ENCODE data around the gene NR1H2. TPM values are rescaled to one million over a fixed set of nuclear protein-coding genes. Genes with fewer than 3 reads are reported as not detected.

NR1H2 gene
- total RNA-seq, 1 donor from 2014 or later, result 68.7 TPM

DNA sequence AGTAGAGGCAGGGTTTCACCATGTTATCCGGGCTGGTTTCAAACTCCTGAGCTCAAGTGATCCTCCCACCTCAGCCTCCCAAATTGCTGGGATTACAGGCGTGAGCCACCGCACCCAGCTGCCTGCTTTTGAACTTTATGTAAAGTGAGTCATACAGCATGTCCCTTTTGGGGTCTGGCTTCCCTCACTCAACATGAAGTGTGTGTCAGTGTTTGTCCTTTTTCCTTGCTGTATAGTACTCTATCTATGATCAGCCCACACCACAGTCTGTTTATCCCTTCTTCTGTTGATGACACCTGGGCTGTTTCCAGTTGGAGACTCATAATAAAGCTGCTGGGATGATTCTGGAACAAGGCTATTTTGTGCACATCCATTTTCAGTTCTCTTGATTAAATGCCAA lies 44.6 kb downstream of the NR1H2 start:
- no peak for DNase-seq (ENCODE audit: low spot score)

DNA sequence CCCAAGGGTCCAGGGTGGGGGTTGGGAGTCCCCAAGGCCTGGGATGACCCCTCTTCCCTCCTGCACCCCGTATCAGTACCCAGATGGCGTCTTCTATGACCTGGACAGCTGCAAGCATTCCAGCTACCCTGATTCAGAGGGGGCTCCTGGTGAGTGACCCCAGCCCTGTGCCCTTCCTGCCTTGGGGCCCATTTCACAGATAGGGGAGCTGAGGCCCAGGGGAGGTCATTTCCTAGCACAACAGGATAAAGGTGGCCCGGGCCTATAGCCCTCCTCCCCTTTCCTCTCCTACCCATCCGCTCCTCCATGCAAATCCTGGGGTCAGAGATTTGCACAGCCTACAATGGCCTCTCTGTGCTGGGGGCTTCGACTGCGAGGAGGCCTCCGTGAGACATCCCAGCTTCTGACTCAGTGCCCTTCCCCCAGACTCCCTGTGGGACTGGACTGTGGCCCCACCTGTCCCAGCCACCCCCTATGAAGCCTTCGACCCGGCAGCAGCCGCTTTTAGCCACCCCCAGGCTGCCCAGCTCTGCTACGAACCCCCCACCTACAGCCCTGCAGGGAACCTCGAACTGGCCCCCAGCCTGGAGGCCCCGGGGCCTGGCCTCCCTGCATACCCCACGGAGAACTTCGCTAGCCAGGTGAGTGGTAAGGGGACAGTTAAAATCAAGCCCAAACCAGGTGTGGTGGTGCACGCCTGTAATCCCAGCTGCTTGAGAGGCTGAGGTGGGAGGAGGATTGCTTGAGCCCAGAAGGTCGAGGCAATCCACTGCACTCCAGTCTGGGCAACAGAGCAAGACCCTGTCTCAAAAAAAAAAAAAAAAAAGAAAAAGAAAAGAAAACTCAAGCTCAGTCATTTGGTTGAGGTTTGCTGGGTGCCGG lies 46.4 kb downstream of the NR1H2 start:
- no peak for DNase-seq (ENCODE audit: low spot score)

DNA sequence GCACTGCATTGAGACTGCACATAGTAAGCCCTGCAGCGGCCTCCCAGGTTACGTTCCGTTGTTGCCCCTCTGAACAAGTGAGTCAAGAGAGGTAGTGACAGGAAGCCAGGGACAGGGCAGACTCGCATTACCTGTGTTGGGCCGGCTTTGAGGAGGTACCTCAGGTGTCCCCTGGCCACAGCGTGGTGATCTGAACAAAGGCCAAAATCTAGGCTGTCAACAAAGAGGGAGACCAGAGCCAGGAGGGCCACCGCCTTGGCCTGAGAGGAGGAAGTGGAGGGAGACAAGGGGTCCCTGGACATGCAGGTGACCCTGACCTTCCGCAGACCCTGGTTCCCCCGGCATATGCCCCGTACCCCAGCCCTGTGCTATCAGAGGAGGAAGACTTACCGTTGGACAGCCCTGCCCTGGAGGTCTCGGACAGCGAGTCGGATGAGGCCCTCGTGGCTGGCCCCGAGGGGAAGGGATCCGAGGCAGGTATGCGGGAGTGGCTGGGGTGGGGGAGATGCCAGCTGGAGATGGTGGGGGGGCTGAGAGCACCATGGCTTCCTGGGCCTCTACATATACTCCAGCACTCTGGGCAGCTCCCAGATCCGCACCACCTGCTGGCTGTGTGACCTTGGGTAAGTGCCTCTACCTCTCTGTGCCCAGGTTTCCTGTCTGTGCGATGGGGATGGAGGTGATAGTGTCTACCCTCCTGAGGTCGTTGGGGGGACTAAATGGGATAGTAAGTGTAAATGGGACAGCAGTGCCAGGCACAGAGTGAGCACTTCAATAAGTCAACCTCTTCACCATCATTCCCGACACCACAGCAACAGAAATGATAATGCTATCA lies 47.2 kb downstream of the NR1H2 start:
- no peak for DNase-seq (ENCODE audit: low spot score)

DNA sequence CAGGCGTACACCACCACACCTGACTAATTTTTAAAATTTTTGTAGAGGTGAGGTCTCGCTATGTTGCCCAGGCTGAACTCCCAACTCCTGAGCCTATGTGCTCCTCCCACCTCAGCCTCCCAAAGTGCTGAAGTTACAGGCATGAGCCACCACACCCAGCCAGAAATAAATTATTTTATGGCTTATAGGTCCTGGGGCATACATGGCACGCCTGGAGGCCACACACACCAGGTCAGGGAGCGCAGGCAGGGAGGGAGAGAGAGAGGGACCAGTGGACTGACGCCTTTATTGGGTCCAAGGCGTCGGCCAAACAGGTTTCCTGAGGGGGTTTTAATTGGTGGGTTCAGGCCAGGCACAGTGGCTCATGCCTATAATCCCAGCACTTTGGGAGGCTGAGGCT lies 49.3 kb downstream of the NR1H2 start:
- no peak for DNase-seq (ENCODE audit: low spot score)

DNA sequence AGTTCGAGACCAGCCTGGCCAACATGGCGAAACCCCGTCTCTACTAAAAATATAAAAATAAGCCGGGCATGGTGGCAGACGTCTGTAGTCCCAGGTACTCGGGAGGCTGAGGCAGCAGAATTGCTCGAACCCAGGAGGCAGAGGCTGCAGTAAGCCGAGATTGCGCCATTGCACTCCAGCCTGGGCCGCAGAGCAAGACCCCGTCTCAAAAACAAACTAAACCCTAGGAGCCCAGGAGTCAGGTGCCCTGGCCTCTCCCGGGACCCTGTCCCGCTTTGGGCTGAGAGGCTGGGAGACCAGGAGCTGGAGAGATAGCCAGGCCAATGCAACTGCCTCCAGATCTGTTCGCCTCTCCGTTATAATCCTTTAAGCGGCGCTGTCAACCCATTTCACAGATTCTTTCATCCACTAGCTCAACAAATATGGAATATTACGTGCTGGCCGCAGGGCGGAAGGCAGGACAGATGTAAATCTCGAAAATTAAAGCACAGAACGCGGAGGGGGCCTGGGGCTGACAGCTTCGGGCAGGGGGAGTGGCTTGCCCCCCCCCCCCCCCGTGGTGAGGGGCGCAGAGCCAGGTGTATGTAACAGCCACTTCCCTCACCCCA lies 51.2 kb downstream of the NR1H2 start:
- no peak for DNase-seq (ENCODE audit: low spot score)

DNA sequence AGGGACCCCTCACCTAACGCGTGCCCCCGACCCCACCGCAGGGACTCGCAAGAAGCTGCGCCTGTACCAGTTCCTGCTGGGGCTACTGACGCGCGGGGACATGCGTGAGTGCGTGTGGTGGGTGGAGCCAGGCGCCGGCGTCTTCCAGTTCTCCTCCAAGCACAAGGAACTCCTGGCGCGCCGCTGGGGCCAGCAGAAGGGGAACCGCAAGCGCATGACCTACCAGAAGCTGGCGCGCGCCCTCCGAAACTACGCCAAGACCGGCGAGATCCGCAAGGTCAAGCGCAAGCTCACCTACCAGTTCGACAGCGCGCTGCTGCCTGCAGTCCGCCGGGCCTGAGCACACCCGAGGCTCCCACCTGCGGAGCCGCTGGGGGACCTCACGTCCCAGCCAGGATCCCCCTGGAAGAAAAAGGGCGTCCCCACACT lies 51.8 kb downstream of the NR1H2 start:
- peak; percentile 93 for DNase-seq (ENCODE audit: low spot score)

DNA sequence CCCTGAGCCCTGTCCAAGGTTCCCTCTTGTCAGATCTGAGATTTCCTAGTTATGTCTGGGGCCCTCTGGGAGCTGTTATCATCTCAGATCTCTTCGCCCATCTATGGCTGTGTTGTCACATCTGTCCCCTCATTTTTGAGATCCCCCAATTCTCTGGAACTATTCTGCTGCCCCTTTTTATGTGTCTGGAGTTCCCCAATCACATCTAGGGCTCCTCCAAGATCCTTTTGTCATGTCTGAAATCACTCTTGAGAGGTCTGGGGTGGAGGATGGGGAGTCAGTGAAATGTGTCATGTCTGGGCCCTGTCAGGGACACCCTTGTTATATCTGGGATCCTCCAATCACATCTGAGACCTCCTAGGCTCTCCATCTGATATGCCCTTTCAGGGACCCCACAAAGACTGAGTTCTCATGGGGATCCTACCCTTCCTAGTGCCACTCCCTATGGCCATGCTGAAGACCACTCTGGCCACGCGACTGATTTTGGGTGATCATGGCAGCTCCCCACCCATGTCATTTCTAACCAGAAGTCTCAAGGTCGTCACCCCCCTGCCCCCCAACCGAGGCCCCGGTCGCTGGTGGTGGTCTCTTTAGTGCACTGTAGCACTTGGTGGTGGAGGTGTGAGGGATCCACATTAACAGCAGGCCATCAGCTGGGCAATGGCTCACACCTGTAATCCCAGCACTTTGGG lies 52.7 kb downstream of the NR1H2 start:
- no peak for DNase-seq (ENCODE audit: low spot score)

DNA sequence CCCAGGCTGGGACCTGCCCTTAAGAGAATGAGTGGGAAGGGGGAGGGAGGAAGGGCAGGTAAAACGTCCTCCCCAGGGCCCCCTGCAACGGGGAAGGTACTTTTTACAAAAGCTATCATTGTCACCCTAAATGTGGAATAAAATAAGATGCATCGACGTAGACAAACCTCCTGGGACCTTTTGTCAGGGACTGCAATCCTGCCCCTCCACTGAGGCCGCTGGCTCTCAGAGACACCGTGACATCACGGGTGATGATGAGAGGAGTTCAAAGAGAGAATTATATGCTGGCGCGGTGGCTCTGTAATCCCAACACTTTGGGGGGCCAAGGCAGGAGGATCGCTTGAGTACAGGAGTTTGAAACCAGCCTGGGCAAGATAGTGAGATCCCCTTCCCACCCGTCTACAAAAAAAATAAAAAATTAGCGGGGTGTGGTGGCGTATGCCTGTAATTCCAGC lies 54.7 kb downstream of the NR1H2 start:
- DNase-seq (ENCODE audit: low spot score), result no peak

DNA sequence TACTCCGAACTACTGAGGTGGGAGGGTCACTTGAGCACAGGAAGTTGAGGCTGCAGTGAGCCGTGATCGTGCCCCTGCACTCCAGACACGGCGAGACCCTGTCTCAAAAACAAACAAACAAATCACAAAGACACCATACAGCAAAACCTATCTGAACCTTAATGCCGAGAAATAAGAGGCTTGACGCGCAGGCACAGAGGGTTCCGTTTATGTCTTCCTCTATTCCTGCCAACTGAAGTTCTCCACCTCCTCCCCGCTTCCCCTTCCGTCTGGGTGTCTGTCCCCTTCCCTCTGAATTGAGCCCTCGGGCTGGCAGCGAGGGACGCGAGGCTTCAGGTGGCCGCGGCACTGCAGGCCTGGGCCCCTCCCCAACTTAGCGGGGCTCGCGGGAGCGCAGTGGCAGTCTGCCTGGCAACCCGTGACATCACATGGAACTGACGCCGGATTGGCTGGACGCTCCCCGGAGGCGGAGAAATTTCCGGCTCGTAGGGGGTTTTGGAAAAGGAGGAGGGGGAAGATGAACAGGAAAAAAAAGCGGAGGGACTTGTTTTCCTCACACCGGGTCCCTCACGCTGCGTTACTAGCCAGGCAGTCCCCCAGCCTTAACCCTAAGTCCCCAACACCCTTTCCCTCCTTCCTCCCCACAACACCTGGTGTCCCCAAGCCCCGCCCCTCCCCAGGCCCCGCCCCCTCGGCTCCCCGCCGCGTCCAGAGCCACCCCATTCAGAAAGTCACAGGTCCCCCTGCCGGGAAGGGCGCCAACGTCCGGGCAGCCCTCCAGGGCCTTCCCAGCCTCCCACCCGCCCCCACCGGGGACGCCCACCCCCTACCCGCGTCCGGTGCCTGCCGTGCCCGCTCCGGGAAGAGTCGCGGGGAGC lies 55.3 kb downstream of the NR1H2 start:
- DNase-seq (ENCODE audit: low spot score), result peak; percentile 95

DNA sequence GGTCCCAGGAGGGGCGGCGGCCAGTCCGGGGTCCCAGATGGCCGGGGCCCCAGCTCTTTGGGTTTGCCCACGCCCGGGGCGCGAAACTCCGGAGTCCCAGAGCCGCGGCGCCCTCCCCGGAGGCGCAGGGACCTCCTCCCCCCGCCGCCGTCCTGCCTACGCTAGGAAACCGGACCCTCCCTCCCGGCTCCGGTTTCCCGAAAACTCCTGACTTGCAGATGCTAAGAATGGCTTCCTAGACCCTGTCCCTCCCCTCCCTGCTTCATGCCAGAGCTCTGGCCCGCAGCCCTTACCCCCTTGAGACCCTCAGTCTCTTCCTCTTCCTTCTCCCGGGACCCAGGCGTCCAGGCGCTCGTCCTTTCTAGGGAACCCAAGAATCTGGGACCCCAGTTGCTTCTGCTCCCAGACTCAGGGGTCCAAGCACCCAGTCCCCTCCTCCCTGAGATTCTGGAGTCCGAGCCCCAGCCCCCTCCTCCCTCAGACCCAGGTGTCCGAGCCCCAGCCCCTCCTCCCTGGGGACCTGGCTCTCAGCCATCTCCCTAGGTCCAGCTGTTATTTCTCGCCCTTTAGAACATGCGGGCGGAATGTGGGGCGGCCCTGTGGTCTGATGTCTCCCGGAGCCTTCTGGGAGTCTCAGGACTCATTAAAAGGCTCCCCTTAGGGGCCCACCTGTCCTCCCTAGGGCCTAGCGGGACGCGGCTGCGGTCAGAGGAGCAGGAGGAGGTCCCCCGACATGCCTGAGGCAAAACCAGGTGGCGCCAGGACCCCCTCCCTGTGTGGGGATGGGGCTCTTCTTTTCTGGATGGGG lies 56.2 kb downstream of the NR1H2 start, which contains the start of gene MYBPC2:
Gene MYBPC2, plus strand, starts transcription at position 672 of the 808 bp plus-strand sequence. Its CDS starts 62 bp downstream, at position 734.
- DNase-seq (ENCODE audit: low spot score), result no peak

Other genes with a start within 250 kb of the NR1H2 start
- gene IZUMO2, start 213.2 kb upstream of the NR1H2 start, total RNA-seq, result not detected
- gene MYH14, start 172.8 kb upstream of the NR1H2 start, total RNA-seq, result 26.4 TPM
- gene KCNC3, start 47.1 kb upstream of the NR1H2 start, total RNA-seq, result 1.6 TPM
- gene NAPSA, start 10.8 kb upstream of the NR1H2 start, total RNA-seq, result 0.22 TPM
- gene POLD1, start 7.9 kb downstream of the NR1H2 start, total RNA-seq, result 13.9 TPM
- gene SPIB, start 42.5 kb downstream of the NR1H2 start, total RNA-seq, result not detected
- not detected for gene MYBPC2, start 56.4 kb downstream of the NR1H2 start, total RNA-seq
- 53.3 TPM for gene EMC10, start 100.0 kb downstream of the NR1H2 start, total RNA-seq
- 0.35 TPM for gene GARIN5A, start 100.4 kb downstream of the NR1H2 start, total RNA-seq
- gene JOSD2, start 134.7 kb downstream of the NR1H2 start, total RNA-seq, result 44.9 TPM
- gene ASPDH, start 137.5 kb downstream of the NR1H2 start, total RNA-seq, result not detected
- gene LRRC4B, start 192.0 kb downstream of the NR1H2 start, total RNA-seq, result 1.6 TPM